Caco-2 (cell line): Measurements from ENCODE around the gene ASB17. TPM values are rescaled to one million over a fixed set of nuclear protein-coding genes. Genes with fewer than 3 reads are reported as not detected.

ENCODE experiments used
- Bru-seq: library from RNA; stranded (reverse); fragments of 400-500 nt; gene quantifications from one replicate; lab custom pipeline; 2021; lab: Mats Ljungman, UMichigan
- BruChase-seq, 2 experiments: library from RNA; stranded (reverse); fragments of 400-500 nt; gene quantifications; one replicate each; lab custom pipeline; 2021; lab: Mats Ljungman, UMichigan
- BruUV-seq: library from RNA; stranded (reverse); fragments of 400-500 nt; replicated peaks from 2 replicates; lab custom pipeline; 2021; lab: Mats Ljungman, UMichigan
- CTCF ChIA-PET: fragments of 300-600 bp; sonication (Branson Sonifier 250); formaldehyde crosslinking; loops from one replicate; lab custom pipeline; 2022; ENCODE audit warnings: antibody characterized with exemption; lab: Charles Lee
- POLR2A ChIA-PET: fragments of 300-600 bp; sonication (Branson Sonifier 250); formaldehyde crosslinking; loops from one replicate; lab custom pipeline; 2022; ENCODE audit warnings: antibody characterized with exemption; lab: Charles Lee
- DNase-seq, 2 experiments: peaks; one replicate each; pipeline versions ENCODE4 v3.0.0 to v3.0.0-alpha.2; 2020 to 2022
- H3K27me3 ChIP-seq: replicated peaks from 2 replicates; pipeline ENCODE4 v1.6.0; 2011; ENCODE audit warnings: low read length; ENCODE audit not compliant: control insufficient read depth, insufficient read depth
- H3K36me3 ChIP-seq: 2 replicates; pipeline ENCODE4 v1.5.1; 2011; ENCODE audit warnings: low read length; ENCODE audit not compliant: control insufficient read depth, insufficient read depth
- H3K4me1 ChIP-seq: fragments of 250-450 bp; sonication (Bioruptor Pico); 2 replicates; pipeline ENCODE4 v1.5.1; 2020; ENCODE audit warnings: mild to moderate bottlenecking
- H3K4me3 ChIP-seq: 2 replicates; pipeline ENCODE4 v1.5.1; 2011; ENCODE audit warnings: low read depth, mild to moderate bottlenecking, control low read depth, low read length
- H3K9me3 ChIP-seq: fragments of 250-450 bp; sonication (Bioruptor Pico); 2 replicates; pipeline ENCODE4 v1.5.1; 2020; ENCODE audit warnings: mild to moderate bottlenecking, moderate library complexity
- H3K27ac Mint-ChIP-seq: one replicate; pipeline ENCODE4 v1.8.0; 2022; ENCODE audit warnings: mixed read lengths; ENCODE audit not compliant: unreplicated experiment
- H3K27me3 Mint-ChIP-seq: one replicate; pipeline ENCODE4 v1.8.0; 2022; ENCODE audit warnings: mixed read lengths; ENCODE audit not compliant: insufficient read depth, unreplicated experiment
- H3K36me3 Mint-ChIP-seq: one replicate; pipeline ENCODE4 v1.8.0; 2022; ENCODE audit warnings: mild to moderate bottlenecking, mixed read lengths; ENCODE audit not compliant: insufficient read depth, unreplicated experiment
- H3K4me1 Mint-ChIP-seq: one replicate; pipeline ENCODE4 v1.8.0; 2022; ENCODE audit warnings: low read depth, mixed read lengths; ENCODE audit not compliant: unreplicated experiment
- H3K4me3 Mint-ChIP-seq: one replicate; pipeline ENCODE4 v1.8.0; 2022; ENCODE audit warnings: mild to moderate bottlenecking, moderate library complexity, mixed read lengths; ENCODE audit not compliant: unreplicated experiment
- H3K9me3 Mint-ChIP-seq: one replicate; pipeline ENCODE4 v1.8.0; 2022; ENCODE audit warnings: mixed read lengths; ENCODE audit not compliant: unreplicated experiment
- CTCF ChIP-seq, 2 experiments: fragments of 200-600 bp in 1 of 2; IDR thresholded peaks; 1 replicate in 1 of 2; 2 replicates in 1 of 2; pipeline versions ENCODE4 v1.5.1 to v1.8.0; 2011 to 2022; ENCODE audit warnings: antibody characterized with exemption in 1 of 2, control low read depth in 1 of 2, inconsistent platforms in 1 of 2, low read depth in 1 of 2, low read length in 1 of 2, mild to moderate bottlenecking in 1 of 2, moderate library complexity in 1 of 2; ENCODE audit not compliant: insufficient read depth in 1 of 2, severe bottlenecking in 1 of 2, unreplicated experiment in 1 of 2
- intact Hi-C: fragments of 100-400 bp; cut with micrococcal nuclease; formaldehyde crosslinking; loops from one replicate; pipeline ENCODE4 v1.10.0; 2022; ENCODE audit not compliant: unreplicated experiment
- long read RNA-seq: library from polyadenylated mRNA; stranded (forward); transcript quantifications from one replicate; pipeline ENCODE4 v2.0.0, GENCODE V29; 2022
- total RNA-seq: library from RNA; stranded (reverse); gene quantifications from 2 replicates; pipeline ENCODE4 v1.2.3, GENCODE V29; 2022

ASB17 gene, protein sequence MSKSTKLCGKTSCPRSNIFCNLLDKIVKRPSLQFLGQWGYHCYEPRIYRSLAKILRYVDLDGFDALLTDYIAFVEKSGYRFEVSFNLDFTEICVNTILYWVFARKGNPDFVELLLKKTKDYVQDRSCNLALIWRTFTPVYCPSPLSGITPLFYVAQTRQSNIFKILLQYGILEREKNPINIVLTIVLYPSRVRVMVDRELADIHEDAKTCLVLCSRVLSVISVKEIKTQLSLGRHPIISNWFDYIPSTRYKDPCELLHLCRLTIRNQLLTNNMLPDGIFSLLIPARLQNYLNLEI
- not detected in 2 replicates for total RNA-seq
- percentile 20 among the genes with signal in this experiment for Bru-seq, nascent RNA
- percentile 18 among the genes with signal in this experiment for BruChase-seq, experiment 1, labeled RNA remaining after a 2-hour chase
- BruChase-seq, experiment 2, labeled RNA remaining after a 6-hour chase: percentile 13 among the genes with signal in this experiment
- long read RNA-seq: 0 reads

DNA sequence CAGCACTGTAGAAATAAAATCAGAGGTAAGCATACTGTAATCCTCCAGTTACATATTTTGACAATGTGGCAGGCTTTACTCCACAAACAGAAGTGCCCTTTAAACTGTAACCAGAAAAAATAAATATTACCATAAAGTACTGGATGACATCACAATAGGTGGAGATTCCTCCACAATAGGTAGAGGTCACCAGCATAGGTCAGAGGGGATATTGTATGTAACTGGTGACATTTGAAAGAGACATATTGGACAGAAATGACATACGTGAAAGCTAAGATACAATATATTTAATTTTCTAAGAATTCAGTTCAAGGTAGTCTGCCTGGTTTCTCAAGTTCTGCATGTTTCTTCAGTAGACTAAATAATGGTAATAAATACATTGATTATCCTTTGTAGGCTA, at the start of gene ASB17:
Gene ASB17, minus strand, starts transcription at position 101 of the 400 bp plus-strand sequence. CDS start 113 bp downstream, outside the sequence.
- 0 out of 2 replicates have a peak, but pooled peaks cover 7% of the 10 kb centered on the region for H3K4me1 ChIP-seq
- no peaks in the 10 kb centered on the region for H3K36me3 ChIP-seq
- intact Hi-C loops: no loop called here
- POLR2A ChIA-PET: no interaction called here
- H3K27me3 ChIP-seq: no peaks in the 10 kb centered on the region
- Mint-ChIP-seq H3K4me3 (no peak within 1 kb of the TSS), H3K27ac (no peak within 1 kb of the TSS), H3K27me3 (no peaks in the 10 kb centered on the region), H3K36me3 (no peaks in the 10 kb centered on the region), H3K9me3 (peaks cover 17% of the 10 kb centered on the region), H3K4me1 (peaks cover 5% of the 10 kb centered on the region)
- no peak within 1 kb of the TSS for H3K4me3 ChIP-seq
- no TSS peak for BruUV-seq
- CTCF ChIA-PET: no interaction called here
- no peaks in the 10 kb centered on the region for H3K9me3 ChIP-seq
- no peak for TF ChIP-seq CTCF (IDR thresholded peaks at IDR 0.05; ENCODE audit: insufficient read depth in 1 of 2, low read depth in 1 of 2, low read length in 1 of 2, severe bottlenecking in 1 of 2, unreplicated experiment in 1 of 2)
- DNase-seq: no peak

DNA sequence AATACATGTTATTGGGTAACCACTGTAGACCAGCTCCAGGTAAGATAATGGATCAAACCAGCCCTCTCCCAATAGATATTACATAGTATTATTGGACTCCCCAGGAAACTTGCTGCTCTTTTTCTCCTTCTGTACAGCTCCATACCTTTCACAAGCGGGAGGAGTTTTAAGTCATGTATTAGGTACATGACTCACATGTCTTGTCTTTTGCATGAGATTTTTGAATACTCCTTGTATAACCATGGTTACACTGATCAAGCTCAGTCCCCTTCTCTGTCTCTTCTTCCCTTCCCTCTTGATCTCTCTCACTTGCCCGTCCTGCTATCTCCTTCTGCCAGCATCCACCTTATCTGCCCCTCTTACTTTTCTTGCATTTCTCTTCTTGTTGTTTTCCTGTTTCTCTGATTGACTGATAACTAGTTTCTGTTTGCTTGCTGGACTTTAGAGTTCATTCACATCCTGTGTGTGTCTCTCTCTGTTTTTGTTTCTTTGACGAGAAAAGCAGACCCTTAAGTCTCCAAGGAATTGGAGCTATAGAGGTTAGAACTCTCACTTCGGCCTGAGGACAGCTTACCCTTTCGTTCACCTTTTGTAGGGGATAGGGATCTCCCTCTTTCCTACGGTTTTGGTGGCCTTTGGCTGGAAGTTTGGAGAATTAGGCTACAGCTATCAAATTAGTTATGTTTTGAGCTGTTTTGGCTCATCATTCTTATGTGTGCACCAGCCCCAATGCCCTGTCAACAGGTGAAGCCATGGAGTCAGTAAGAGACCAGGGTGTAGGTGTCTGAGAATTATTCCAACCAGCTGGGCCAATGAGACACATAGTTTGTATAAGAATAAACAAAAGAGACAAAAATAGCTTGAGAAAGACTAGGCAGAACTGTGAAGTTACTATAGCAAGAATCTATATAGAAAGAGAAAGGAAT, 49.0 kb upstream of the ASB17 start:
- CTCF ChIA-PET: no interaction called here
- H3K9me3 ChIP-seq: no peaks in the 10 kb centered on the region; the same call in 1 of the 2 replicates
- no peaks in the 10 kb centered on the region for H3K27me3 Mint-ChIP-seq
- intact Hi-C loops: no loop called here
- H3K9me3 Mint-ChIP-seq: peaks cover 12% of the 10 kb centered on the region
- no peak overlapping the region for H3K4me3 ChIP-seq
- POLR2A ChIA-PET: no interaction called here
- no peaks in the 10 kb centered on the region for H3K4me1 ChIP-seq
- H3K4me3 Mint-ChIP-seq: no peak overlapping the region
- TF ChIP-seq CTCF (IDR thresholded peaks at IDR 0.05; ENCODE audit: insufficient read depth in 1 of 2, low read depth in 1 of 2, low read length in 1 of 2, severe bottlenecking in 1 of 2, unreplicated experiment in 1 of 2): no peak
- H3K27me3 ChIP-seq: no peaks in the 10 kb centered on the region
- no TSS peak for BruUV-seq
- H3K36me3 Mint-ChIP-seq: no peaks in the 10 kb centered on the region
- no peak for DNase-seq
- H3K27ac Mint-ChIP-seq: no peak overlapping the region
- no peaks in the 10 kb centered on the region for H3K36me3 ChIP-seq
- H3K4me1 Mint-ChIP-seq: no peaks in the 10 kb centered on the region

DNA sequence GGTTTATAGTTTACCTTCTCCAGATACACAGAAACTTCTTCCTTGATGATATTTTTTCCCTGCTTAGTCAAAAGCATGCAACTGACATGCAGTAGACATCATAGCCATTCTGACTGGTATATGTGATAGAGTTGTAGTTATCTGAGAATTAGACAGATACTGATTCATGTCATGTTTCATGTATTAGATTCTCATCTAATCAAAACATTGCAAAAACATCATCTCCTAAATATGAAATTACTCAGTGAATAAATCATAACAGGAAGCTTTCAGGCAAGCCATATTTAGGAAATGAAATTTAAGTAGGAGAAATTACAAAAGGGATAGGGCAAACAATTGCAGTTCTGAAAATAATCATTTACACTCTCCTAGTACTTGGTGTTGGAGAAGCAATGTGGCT, 38.4 kb upstream of the ASB17 start:
- H3K36me3 Mint-ChIP-seq: no peaks in the 10 kb centered on the region
- CTCF ChIA-PET: no interaction called here
- Histone ChIP-seq H3K9me3 (no peaks in the 10 kb centered on the region), H3K36me3 (no peaks in the 10 kb centered on the region), H3K27me3 (no peaks in the 10 kb centered on the region), H3K4me3 (no peak overlapping the region), H3K4me1 (no peaks in the 10 kb centered on the region)
- H3K9me3 Mint-ChIP-seq: no peaks in the 10 kb centered on the region
- TF ChIP-seq CTCF (IDR thresholded peaks at IDR 0.05; ENCODE audit: insufficient read depth in 1 of 2, low read depth in 1 of 2, low read length in 1 of 2, severe bottlenecking in 1 of 2, unreplicated experiment in 1 of 2): no peak
- H3K4me1 Mint-ChIP-seq: no peaks in the 10 kb centered on the region
- H3K4me3 Mint-ChIP-seq: no peak overlapping the region
- no TSS peak for BruUV-seq
- POLR2A ChIA-PET: no interaction called here
- intact Hi-C loops: no loop called here
- no peak for DNase-seq
- no peaks in the 10 kb centered on the region for H3K27me3 Mint-ChIP-seq
- no peak overlapping the region for H3K27ac Mint-ChIP-seq
